Activated T-helper 17 cell treated with anti-CD3 and anti-CD28 coated beads, Interleukin-2, amount 50 U/mL, for 72 hours (primary cell): ENCODE data around the gene TMEM59L. TPM values are rescaled to one million over a fixed set of nuclear protein-coding genes. Genes with fewer than 3 reads are reported as not detected.

Source experiments
- ATAC-seq: fragments of 150-1000 bp; cut with Tn5 transposase; replicated peaks from 2 replicates; pipeline ENCODE4 v1.10.0; 2021; ENCODE audit warnings: mild to moderate bottlenecking, moderate library complexity
- H3K27ac Mint-ChIP-seq: one replicate; pipeline ENCODE4 v1.8.0; 2022; ENCODE audit warnings: mixed read lengths
- H3K27me3 Mint-ChIP-seq: one replicate; pipeline ENCODE4 v1.8.0; 2022; ENCODE audit warnings: mixed read lengths
- H3K36me3 Mint-ChIP-seq: one replicate; pipeline ENCODE4 v1.8.0; 2022; ENCODE audit warnings: low read depth, mild to moderate bottlenecking, mixed read lengths
- H3K4me1 Mint-ChIP-seq: one replicate; pipeline ENCODE4 v1.8.0; 2022; ENCODE audit warnings: mixed read lengths
- H3K4me3 Mint-ChIP-seq: one replicate; pipeline ENCODE4 v1.8.0; 2022; ENCODE audit warnings: mild to moderate bottlenecking, mixed read lengths
- H3K9me3 Mint-ChIP-seq: one replicate; pipeline ENCODE4 v1.8.0; 2022; ENCODE audit warnings: mixed read lengths
- total RNA-seq, 2 donors: library from RNA; stranded (reverse); gene quantifications; one replicate each; pipeline ENCODE4 v1.2.3, GENCODE V29; 2022

Gene TMEM59L
- total RNA-seq, result under 1 TPM in 1 of 2 donors, not detected in 1; 0.48 TPM

DNA sequence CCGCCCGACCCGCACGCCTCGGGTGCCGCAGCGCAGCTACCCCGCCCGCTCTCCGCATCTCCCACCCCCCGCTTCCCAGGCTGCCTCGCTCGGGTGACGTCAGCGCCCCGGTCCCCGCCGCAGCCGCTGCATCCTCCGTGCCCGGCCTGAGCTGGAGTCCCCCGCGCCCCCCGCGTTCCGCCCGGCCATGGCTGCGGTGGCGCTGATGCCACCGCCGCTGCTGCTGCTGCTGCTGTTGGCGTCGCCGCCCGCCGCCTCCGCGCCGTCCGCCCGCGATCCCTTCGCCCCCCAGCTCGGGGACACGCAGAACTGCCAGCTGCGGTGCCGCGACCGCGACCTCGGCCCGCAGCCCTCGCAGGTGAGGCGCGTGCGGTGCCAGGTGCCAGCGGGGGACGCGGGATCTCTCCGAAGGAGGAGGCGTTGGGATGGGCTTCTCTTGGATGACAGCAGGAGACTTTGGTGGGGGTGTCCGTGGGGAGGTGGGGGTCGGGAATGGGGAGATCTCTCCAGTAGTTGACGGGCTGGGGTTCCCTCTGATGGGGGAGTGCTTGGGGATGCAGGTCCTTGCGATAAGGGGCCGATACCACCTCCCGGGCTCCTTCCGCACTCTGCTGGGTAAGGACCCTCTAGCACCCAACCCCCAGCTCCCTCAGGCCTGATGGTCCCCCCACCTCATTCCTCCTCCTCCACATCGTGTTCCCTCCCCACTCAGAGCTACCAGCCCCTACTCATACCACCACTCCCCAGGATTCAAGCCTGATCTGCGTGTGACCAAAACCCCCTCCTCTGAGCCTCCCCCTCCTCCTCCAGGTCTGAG, at the start of gene TMEM59L:
Gene TMEM59L, plus strand, starts transcription at position 99 of the 817 bp plus-strand sequence. Its CDS starts 89 bp downstream, at position 188.
- Mint-ChIP-seq H3K27me3 (peaks cover 51% of the 10 kb centered on the region), H3K4me1 (peaks cover 5% of the 10 kb centered on the region), H3K4me3 (peak within 1 kb of the TSS; percentile 61), H3K36me3 (no peaks in the 10 kb centered on the region), H3K27ac (no peak within 1 kb of the TSS), H3K9me3 (no peaks in the 10 kb centered on the region)
- ATAC-seq, result peak; percentile 60

DNA sequence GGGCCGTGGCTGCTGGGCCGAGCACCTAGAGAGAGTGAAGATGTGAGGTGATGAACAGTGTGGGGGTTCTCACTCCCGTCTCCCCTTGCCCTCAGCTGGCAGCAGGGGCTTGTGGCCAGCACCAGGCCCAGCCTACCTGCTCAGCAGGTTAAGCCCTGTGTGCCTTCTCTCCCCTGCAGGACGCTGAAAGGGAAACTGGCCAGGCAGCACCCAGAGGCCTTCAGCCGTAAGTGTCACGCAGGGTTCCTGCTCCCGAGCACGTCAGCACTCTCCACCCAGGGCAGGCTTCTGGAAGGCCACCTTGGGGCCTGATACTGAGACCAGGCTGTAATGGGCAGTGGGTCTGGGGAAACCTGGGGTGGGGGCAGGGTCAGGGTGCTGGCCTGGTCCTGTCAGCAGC, 45.7 kb upstream of the TMEM59L start:
- Mint-ChIP-seq H3K4me3 (no peak overlapping the region), H3K27me3 (no peaks in the 10 kb centered on the region), H3K36me3 (peaks cover 90% of the 10 kb centered on the region), H3K4me1 (peaks cover 5% of the 10 kb centered on the region), H3K9me3 (no peaks in the 10 kb centered on the region), H3K27ac (no peak overlapping the region)
- no peak for ATAC-seq

DNA sequence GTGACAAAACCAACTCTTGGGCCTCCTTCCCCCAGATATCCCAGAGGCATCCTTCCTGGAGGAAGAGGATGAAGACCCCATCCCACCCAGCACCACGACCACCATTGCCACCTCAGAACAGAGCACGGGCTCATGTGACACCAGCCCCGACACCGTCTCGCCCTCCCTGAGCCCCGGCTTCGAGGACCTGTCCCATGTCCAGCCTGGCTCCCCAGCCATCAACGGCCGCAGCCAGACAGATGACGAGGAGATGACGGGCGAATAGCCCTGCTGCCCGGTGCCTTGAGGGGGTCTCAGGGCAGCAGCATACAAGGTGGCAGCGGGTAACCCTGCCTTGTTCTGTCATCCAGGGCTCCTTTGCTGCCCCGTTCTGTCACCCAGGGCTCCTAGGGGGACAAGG, 44.3 kb upstream of the TMEM59L start:
- no peak for ATAC-seq
- H3K4me1 Mint-ChIP-seq, result peaks cover 14% of the 10 kb centered on the region
- H3K27me3 Mint-ChIP-seq, result no peaks in the 10 kb centered on the region
- H3K4me3 Mint-ChIP-seq, result no peak overlapping the region
- no peaks in the 10 kb centered on the region for H3K9me3 Mint-ChIP-seq
- H3K36me3 Mint-ChIP-seq, result peaks cover 93% of the 10 kb centered on the region
- H3K27ac Mint-ChIP-seq, result no peak overlapping the region

DNA sequence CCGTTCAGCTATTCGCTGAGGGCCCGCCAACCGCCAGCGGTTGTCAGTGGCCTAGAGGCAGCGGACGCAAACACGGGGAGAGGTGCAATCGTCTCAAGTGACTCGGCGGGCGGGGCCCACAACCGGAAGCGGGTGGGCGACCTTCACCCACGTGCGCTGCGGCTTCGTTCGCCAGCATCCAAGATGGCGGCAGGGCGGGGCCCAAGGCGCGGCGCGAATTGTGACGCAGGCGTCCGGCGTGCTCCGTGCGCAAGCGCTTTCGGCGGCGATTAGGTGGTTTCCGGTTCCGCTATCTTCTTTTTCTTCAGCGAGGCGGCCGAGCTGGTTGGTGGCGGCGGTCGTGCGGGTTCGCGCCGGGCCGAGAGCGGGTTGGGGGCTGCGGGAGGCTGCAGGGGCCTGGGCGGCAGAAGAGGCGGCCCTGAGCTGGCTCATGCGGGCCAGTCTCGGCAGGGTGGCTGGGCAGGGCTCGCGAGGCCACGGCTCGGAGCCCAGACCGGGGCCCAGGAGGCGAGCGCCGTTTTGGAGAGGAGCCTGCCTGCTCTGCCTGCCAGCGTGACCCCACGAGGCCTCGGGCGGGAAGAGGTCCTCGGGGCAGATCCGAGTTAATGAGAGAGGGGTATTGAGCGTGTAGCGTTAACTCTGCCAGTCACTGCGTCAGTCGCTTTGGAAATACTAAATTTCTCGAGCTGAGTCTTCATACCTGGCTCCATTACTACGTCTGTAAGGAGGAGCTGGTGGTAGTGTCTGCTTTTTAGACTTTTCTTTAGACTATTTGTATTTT, 40.9 kb upstream of the TMEM59L start, which contains the start of gene UBA52:
Gene UBA52, plus strand, starts transcription at position 294 of the 781 bp plus-strand sequence. CDS start 1,444 bp downstream, outside the sequence.
- ATAC-seq, result peak; percentile 98
- Mint-ChIP-seq H3K4me1 (peaks cover 14% of the 10 kb centered on the region), H3K4me3 (peak within 1 kb of the TSS; percentile 88), H3K27me3 (no peaks in the 10 kb centered on the region), H3K9me3 (no peaks in the 10 kb centered on the region), H3K36me3 (peaks cover 93% of the 10 kb centered on the region), H3K27ac (peak within 1 kb of the TSS; percentile 86)

DNA sequence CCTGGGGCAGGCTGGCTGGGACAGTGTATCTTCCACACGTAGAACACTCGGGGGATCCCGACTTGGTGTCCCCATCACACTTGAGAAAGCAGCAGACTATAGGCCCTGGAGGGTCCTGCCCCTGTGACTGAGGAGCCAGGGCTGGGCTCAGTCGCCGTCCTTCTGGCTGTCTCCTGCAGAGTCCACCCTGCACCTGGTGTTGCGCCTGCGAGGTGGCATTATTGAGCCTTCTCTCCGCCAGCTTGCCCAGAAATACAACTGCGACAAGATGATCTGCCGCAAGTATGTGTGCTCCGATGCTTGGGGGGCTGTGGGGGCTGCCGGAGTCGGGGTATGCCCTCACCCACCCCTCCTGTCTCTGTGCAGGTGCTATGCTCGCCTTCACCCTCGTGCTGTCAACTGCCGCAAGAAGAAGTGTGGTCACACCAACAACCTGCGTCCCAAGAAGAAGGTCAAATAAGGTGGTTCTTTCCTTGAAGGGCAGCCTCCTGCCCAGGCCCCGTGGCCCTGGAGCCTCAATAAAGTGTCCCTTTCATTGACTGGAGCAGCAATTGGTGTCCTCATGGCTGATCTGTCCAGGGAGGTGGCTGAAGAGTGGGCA, 37.9 kb upstream of the TMEM59L start:
- Mint-ChIP-seq H3K4me3 (peak overlapping the region; percentile 20), H3K9me3 (no peaks in the 10 kb centered on the region), H3K27me3 (no peaks in the 10 kb centered on the region), H3K27ac (no peak overlapping the region), H3K4me1 (peaks cover 18% of the 10 kb centered on the region), H3K36me3 (peaks cover 82% of the 10 kb centered on the region)
- no peak for ATAC-seq

DNA sequence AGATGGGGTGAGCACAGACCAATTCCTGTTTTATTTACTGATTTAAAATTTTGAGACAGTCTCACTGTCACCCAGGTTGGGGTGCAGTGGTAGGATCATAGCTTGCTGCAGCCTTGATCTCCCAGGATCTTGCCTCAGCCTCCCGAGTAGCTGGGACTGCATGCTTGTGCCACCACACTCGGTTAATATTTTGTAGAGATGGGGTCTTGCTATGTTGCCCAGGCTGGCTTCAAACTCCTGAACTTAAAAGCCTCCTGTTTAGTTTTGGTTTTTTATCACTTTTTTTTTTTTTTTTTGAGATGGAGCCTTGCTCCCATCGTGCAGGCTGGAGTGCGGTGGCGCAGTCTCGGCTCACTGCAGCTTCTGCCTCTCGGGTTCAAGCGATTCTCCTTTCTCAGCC, 36.3 kb upstream of the TMEM59L start:
- Mint-ChIP-seq H3K27me3 (no peaks in the 10 kb centered on the region), H3K4me3 (no peak overlapping the region), H3K36me3 (peaks cover 73% of the 10 kb centered on the region), H3K27ac (no peak overlapping the region), H3K9me3 (no peaks in the 10 kb centered on the region), H3K4me1 (peaks cover 16% of the 10 kb centered on the region)
- ATAC-seq, result no peak

DNA sequence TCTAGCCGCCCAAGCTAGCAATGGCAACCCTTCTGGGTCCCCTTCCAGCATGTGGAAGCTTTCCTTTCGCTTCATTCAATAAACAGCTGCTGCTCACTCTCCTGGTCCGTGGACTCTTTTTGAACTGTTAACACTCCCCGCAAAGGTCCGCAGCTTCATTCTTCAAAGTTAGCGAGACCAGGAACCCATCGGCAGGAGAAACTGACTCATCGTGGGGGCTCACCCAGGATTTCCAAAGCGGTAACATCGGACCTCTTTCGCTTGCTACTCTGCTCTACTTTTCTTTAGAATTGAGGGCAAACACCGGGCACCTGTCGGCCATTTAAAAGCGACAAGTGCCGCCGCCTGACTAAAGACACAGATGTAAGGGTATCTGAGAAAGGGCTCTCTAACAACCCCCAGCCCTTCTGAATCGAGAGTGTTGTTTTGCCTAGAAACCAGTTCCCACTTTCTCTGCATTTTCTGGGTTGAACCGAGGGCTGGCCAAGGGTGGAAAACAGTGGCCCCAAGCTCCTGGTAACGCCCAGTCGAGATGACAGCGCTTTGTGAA, 35.2 kb upstream of the TMEM59L start:
- no peaks in the 10 kb centered on the region for H3K9me3 Mint-ChIP-seq
- no peaks in the 10 kb centered on the region for H3K27me3 Mint-ChIP-seq
- H3K4me1 Mint-ChIP-seq, result peaks cover 11% of the 10 kb centered on the region
- H3K36me3 Mint-ChIP-seq, result peaks cover 62% of the 10 kb centered on the region
- ATAC-seq, result no peak
- H3K4me3 Mint-ChIP-seq, result no peak overlapping the region
- no peak overlapping the region for H3K27ac Mint-ChIP-seq

DNA sequence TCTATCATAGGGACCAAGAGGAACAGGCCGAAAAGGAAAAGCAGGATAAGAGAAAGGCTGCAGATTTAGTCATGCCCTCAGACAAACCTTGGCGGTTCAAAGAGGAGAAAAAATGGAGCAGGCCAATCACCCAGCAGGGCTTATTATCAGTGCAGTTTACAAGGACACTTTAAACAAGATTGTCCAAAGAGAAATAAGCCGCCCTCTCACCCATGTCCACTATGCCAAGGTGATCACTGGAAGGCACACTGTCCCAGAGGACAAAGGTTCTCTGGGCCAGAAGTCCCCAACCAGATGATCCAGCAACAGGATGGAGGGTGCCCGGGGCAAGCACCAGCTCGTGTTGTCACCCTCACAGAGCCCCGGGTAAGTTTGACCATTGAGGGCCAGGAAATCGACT, 32.4 kb upstream of the TMEM59L start:
- Mint-ChIP-seq H3K9me3 (no peaks in the 10 kb centered on the region), H3K27me3 (no peaks in the 10 kb centered on the region), H3K36me3 (peaks cover 34% of the 10 kb centered on the region), H3K4me3 (no peak overlapping the region), H3K4me1 (peaks cover 4% of the 10 kb centered on the region), H3K27ac (no peak overlapping the region)
- ATAC-seq, result no peak

DNA sequence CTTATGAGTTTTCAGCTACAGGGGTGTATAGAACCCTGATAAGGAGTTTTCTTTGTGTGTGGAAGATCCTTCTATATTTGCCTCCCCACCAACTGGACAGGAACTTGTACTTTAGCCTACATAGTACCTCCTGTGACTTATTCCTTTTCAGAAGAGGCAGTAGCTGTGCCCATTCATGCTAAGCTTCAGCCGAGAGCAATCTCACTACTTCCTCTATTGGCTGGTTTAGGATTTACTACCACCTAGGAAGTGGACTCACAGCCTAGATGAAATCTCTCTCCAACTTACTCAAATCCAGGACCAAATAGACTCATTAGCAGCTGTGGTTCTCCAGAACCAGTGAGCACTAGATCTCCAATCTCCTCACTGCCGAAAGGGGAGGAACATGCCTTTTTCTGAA, 26.4 kb upstream of the TMEM59L start:
- Mint-ChIP-seq H3K9me3 (no peaks in the 10 kb centered on the region), H3K36me3 (peaks cover 19% of the 10 kb centered on the region), H3K4me1 (peaks cover 10% of the 10 kb centered on the region), H3K27me3 (no peaks in the 10 kb centered on the region), H3K4me3 (no peak overlapping the region), H3K27ac (peak overlapping the region; percentile 12)
- ATAC-seq, result no peak

DNA sequence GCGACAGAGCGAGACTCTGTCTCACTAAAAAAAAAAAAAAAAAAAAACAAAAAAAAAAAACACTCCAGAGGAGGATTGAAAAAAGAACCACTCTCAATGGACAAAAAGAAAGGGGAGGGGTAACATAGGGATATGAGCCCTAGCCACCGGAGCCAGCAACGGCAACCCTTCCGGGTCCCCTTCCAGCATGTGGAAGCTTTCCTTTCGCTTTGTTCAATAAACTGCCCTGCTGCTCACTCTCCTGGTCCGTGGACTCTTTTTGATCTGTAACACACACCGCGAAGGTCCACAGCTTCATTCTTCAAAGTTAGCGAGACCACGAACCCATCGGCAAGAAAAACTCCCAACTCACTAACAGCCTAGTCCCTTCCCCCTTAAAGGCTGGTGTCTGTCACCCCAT, 25.1 kb upstream of the TMEM59L start:
- no peaks in the 10 kb centered on the region for H3K9me3 Mint-ChIP-seq
- ATAC-seq, result no peak
- H3K36me3 Mint-ChIP-seq, result peaks cover 25% of the 10 kb centered on the region
- H3K4me1 Mint-ChIP-seq, result peaks cover 10% of the 10 kb centered on the region
- peak overlapping the region; percentile 91 for H3K4me3 Mint-ChIP-seq
- no peaks in the 10 kb centered on the region for H3K27me3 Mint-ChIP-seq
- H3K27ac Mint-ChIP-seq, result no peak overlapping the region

DNA sequence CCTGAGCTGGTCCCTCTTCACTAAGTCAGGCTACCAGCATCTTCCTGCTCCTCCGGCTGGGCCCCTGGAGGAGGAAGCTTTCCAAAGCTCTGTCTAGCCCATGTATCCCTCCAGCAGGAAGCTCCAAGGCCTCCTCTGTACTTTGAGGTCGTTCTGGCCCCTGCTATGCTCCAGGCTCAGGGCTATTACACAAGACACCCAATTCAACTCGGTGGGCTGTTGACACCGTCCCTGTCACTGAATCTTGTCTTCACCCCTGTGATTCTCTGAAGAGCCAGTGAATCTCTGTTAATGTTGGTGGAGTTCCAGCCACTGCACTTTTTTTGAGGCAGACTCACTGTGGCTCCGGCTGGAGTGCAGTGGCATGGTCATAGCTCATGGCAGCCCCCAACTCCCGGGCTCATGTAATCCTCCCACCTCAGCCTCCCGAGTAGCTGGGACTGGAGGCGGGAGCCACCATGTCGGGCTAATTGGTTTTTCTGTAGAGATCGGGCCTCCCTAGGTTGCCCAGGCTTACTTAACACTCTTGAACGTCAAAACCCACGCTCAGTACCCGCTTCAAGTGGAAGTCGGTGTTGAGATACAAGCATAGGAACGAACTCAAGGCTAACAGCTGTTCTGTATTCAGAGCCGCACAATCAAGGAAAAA, 24.6 kb upstream of the TMEM59L start:
- Mint-ChIP-seq H3K27ac (peak overlapping the region; percentile 92), H3K4me1 (peaks cover 10% of the 10 kb centered on the region), H3K36me3 (peaks cover 25% of the 10 kb centered on the region), H3K9me3 (no peaks in the 10 kb centered on the region), H3K27me3 (no peaks in the 10 kb centered on the region), H3K4me3 (peak overlapping the region; percentile 91)
- ATAC-seq, result peak; percentile 4

DNA sequence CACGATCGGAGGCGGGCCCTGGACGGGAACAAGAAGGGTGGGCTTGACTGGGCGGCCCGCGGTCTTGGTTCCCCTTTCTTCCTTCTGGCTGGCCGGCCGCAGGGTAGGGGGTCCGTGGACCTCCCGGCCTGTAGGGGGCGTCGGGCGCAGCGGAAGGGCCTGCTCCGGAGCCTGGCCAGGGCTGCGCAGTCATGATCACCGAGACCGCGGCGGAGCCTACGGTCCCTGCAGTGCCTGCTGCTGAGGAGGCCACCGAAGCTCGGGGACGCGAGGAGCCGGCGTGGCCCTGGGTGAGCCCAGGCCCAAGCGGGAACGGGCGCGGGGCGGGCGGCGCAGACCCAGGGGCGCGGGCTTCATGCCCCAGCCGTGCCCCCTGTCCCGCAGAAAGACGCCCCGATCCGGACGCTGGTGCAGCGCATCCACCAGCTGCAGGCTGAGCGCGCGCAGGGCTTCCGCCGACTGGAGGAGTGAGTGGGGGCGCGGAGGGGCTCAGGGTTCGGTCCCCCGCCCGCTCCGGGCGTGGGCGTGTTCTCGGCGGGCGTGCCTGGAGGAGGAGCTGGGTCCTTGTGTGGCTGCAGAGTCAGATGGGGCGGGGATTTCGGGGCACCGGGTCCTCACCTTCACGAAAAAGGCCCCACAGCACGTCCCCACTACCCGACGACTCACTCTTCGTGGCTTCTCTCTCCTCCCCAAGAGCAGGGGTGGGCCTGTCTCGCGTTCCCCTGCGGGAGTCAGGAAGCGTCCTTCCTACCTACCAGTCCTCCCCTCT, 23.9 kb upstream of the TMEM59L start, which contains the start of gene REX1BD:
Gene REX1BD, plus strand, starts transcription at position 188 of the 769 bp plus-strand sequence. Its CDS starts 4 bp downstream, at position 192.
- Mint-ChIP-seq H3K27ac (peak within 1 kb of the TSS; percentile 93), H3K36me3 (peaks cover 25% of the 10 kb centered on the region), H3K27me3 (no peaks in the 10 kb centered on the region), H3K4me3 (peak within 1 kb of the TSS; percentile 91), H3K4me1 (peaks cover 10% of the 10 kb centered on the region), H3K9me3 (no peaks in the 10 kb centered on the region)
- peak; percentile 88 for ATAC-seq
